OCI-LY3 (cell line): ENCODE measurements around the gene METTL23.

Source experiments
- CTCF ChIP-seq: fragments of 200-600, 300-600 bp; sonication (generic); IDR thresholded peaks from 2 replicates; pipeline ENCODE4 v1.5.1; 2014; ENCODE audit warnings: antibody characterized with exemption, low read length, low read depth
- EZH2phosphoT487 ChIP-seq: fragments of 200-600 bp; shearing (Covaris generic); IDR thresholded peaks from 2 replicates; pipeline ENCODE4 v1.6.1; 2018; ENCODE audit warnings: antibody characterized with exemption, mixed run types, low read depth

DNA sequence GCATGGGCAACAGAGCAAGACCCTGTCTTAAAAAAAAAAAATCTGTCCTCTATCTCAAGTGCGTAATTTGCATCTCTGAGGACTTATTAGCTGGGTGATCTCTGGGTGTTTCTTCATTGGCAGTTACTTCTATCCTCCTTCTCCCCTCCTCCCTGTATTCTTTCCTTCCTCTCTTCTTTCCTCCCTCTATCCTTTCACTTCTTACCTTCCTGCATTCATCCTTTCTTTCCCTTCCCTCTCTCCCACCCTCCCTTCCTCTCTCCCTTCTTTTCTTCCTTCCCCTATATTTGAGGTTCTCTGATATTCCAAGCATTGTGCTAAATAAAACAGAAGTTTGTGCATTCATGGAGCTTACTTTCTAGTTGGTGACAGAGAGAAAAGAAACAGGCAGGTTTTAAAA is 22.0 kb downstream of the METTL23 start:
- no peak for TF ChIP-seq CTCF
- TF ChIP-seq EZH2phosphoT487, result no peak
